ENCODE data around the gene NKIRAS2. TPM values are rescaled to one million over a fixed set of nuclear protein-coding genes. Genes with fewer than 3 reads are reported as not detected.
A peak's percentile ranks its signal among the peaks of the same experiment; 100 is the strongest.

Gene NKIRAS2
- polyA plus RNA-seq, 1 of the 3 experiments (the other 2 are of a cell fraction), result 91.8 TPM

- WGBS (ENCODE audit: low lambda C conversion rate), result 69% methylated on average over 6 of the region's 6 CpGs
- no peaks in the 10 kb centered on the region for H3K9me2 ChIP-seq
- no peak overlapping the region for H3K4me2 ChIP-seq
- POLR2A ChIA-PET, result interaction anchor here (1.4 kb wide), 1 partner anchor 85 kb away, joined by 4 read pairs; the partner anchor contains the start of gene CNP
- no peaks in the 10 kb centered on the region for H4K20me1 ChIP-seq (ENCODE audit: insufficient read depth)
- no peak overlapping the region for H3K27ac ChIP-seq (ENCODE audit: low read depth in 2 of 2, low read length in 1 of 2)
- no peak overlapping the region for H3K4me3 ChIP-seq (ENCODE audit: low read depth in 2 of 2, low read length in 1 of 2)
- no peak for DNase-seq
- H2AFZ ChIP-seq (ENCODE audit: low read depth), result no peak overlapping the region
- no peaks in the 10 kb centered on the region for H3K36me3 ChIP-seq (replicated peaks in 1 of 2; ENCODE audit: control insufficient read depth in 1 of 2, insufficient read depth in 2 of 2, low read length in 1 of 2)
- no peak for TF ChIP-seq FOXM1 (IDR thresholded peaks at IDR 0.05; ENCODE audit: low read depth)
- TF ChIP-seq ZBTB33 (IDR thresholded peaks at IDR 0.05; ENCODE audit: borderline replicate concordance, low read depth), result no peak
- TF ChIP-seq JUND (IDR thresholded peaks at IDR 0.05), result no peak
- TF ChIP-seq RAD21 (IDR thresholded peaks at IDR 0.05; ENCODE audit: low read length), result no peak
- TF ChIP-seq, protein P1, sequence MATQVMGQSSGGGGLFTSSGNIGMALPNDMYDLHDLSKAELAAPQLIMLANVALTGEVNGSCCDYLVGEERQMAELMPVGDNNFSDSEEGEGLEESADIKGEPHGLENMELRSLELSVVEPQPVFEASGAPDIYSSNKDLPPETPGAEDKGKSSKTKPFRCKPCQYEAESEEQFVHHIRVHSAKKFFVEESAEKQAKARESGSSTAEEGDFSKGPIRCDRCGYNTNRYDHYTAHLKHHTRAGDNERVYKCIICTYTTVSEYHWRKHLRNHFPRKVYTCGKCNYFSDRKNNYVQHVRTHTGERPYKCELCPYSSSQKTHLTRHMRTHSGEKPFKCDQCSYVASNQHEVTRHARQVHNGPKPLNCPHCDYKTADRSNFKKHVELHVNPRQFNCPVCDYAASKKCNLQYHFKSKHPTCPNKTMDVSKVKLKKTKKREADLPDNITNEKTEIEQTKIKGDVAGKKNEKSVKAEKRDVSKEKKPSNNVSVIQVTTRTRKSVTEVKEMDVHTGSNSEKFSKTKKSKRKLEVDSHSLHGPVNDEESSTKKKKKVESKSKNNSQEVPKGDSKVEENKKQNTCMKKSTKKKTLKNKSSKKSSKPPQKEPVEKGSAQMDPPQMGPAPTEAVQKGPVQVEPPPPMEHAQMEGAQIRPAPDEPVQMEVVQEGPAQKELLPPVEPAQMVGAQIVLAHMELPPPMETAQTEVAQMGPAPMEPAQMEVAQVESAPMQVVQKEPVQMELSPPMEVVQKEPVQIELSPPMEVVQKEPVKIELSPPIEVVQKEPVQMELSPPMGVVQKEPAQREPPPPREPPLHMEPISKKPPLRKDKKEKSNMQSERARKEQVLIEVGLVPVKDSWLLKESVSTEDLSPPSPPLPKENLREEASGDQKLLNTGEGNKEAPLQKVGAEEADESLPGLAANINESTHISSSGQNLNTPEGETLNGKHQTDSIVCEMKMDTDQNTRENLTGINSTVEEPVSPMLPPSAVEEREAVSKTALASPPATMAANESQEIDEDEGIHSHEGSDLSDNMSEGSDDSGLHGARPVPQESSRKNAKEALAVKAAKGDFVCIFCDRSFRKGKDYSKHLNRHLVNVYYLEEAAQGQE (IDR thresholded peaks at IDR 0.05; ENCODE audit: low read depth, low read length), result peak; percentile 52; the same call in 1 of the 2 replicates
- no peaks in the 10 kb centered on the region for H3K79me2 ChIP-seq (ENCODE audit: insufficient read depth)
- no peaks in the 10 kb centered on the region for H3F3A ChIP-seq (replicated peaks; ENCODE audit: insufficient read depth)
- no peaks in the 10 kb centered on the region for H3K9me3 ChIP-seq
- H3K9ac ChIP-seq, result no peak overlapping the region
- peaks cover 15% of the 10 kb centered on the region for H3K27me3 ChIP-seq (ENCODE audit: insufficient read depth)
- peaks cover 0 to 8% of the 10 kb centered on the region in 2 experiments; a peak in 1 of 4 replicates for H3K4me1 ChIP-seq (ENCODE audit: control insufficient read depth in 1 of 2, insufficient read depth in 2 of 2, low read depth in 1 of 2, low read length in 1 of 2)
- CTCF ChIA-PET, result interaction anchor here (1.5 to 3.7 kb wide), 5 partner anchors 12 to 54 kb away, joined by 3 to 15 read pairs (median 8); no protein-coding TSS in a partner anchor
Measured at GRCh38 chr17:42052346-42052877, 32.5 kb downstream of the NKIRAS2 start.

DNA sequence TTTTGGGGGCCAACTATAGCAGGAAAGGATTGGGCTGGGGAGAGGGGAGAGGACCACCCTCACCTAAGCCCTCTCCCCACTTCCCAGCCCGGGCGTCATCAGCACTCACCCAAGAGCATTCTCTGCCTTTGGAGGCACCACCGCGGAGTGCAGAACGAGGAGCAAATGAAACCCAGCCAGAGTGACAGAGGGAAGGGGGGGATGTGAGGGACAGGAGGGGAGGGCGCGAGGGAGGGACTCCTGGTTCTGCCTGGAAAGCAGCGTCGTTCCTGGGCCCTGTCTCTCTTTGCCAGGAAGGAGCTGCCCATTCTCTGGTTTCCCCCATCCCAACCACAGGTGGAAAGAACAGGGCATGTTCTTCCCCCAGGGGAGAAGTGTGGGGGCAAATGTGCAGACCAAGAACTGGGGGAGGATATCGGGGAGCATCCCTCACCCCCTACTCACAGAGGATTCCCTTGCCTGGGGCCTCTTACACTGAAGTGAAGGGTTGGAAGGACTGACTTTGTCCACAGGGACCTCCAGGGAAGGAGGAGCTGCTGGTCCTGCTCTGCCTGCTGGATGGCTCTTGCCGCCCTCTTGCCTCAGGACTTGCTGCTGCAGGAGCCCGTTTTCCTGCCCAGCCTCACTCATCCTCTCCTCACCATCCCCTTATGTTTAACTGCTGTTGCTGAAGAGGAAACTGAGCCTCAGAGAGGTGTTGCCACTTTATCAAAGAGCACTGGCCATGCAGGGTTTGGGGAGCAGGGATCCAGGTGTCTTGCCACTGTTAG, 34.0 kb downstream of the NKIRAS2 start:
- peaks cover 0 to 8% of the 10 kb centered on the region in 2 experiments; a peak in 1 of 4 replicates for H3K4me1 ChIP-seq (ENCODE audit: control insufficient read depth in 1 of 2, insufficient read depth in 2 of 2, low read depth in 1 of 2, low read length in 1 of 2)
- no peak overlapping the region for H3K4me3 ChIP-seq (ENCODE audit: low read depth in 2 of 2, low read length in 1 of 2)
- H3K9ac ChIP-seq, result no peak overlapping the region
- no peaks in the 10 kb centered on the region for H3K79me2 ChIP-seq (ENCODE audit: insufficient read depth)
- no peaks in the 10 kb centered on the region for H3F3A ChIP-seq (replicated peaks; ENCODE audit: insufficient read depth)
- CTCF ChIA-PET, result interaction anchor here (1.0 to 4.1 kb wide), 5 partner anchors 14 to 464 kb away, joined by 3 to 26 read pairs (median 3); partner anchors contain the start of gene NKIRAS2
- peaks cover 15% of the 10 kb centered on the region for H3K27me3 ChIP-seq (ENCODE audit: insufficient read depth)
- WGBS (ENCODE audit: low lambda C conversion rate), result 28% methylated on average over 12 of the region's 12 CpGs
- H4K20me1 ChIP-seq (ENCODE audit: insufficient read depth), result no peaks in the 10 kb centered on the region
- H3K27ac ChIP-seq (ENCODE audit: low read depth in 2 of 2, low read length in 1 of 2), result no peak overlapping the region
- no peaks in the 10 kb centered on the region for H3K36me3 ChIP-seq (replicated peaks in 1 of 2; ENCODE audit: control insufficient read depth in 1 of 2, insufficient read depth in 2 of 2, low read length in 1 of 2)
- no peaks in the 10 kb centered on the region for H3K9me3 ChIP-seq
- POLR2A ChIA-PET, result interaction anchor here (0.5 to 1.4 kb wide), 2 partner anchors 26 to 87 kb away, joined by 3 to 4 read pairs; partner anchors contain the start of gene CNP
- H2AFZ ChIP-seq (ENCODE audit: low read depth), result no peak overlapping the region
- no peak for DNase-seq
- no peaks in the 10 kb centered on the region for H3K9me2 ChIP-seq
- no peak overlapping the region for H3K4me2 ChIP-seq
- TF ChIP-seq MXI1 (IDR thresholded peaks at IDR 0.05; ENCODE audit: low read depth, low read length), result no peak
- TF ChIP-seq POLR2AphosphoS5 (IDR thresholded peaks at IDR 0.05; ENCODE audit: low read depth, low read length), result no peak
- TF ChIP-seq, protein P2, sequence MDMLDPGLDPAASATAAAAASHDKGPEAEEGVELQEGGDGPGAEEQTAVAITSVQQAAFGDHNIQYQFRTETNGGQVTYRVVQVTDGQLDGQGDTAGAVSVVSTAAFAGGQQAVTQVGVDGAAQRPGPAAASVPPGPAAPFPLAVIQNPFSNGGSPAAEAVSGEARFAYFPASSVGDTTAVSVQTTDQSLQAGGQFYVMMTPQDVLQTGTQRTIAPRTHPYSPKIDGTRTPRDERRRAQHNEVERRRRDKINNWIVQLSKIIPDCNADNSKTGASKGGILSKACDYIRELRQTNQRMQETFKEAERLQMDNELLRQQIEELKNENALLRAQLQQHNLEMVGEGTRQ (IDR thresholded peaks at IDR 0.05; ENCODE audit: borderline replicate concordance, low read depth, low read length), result no peak
- TF ChIP-seq, protein P3, sequence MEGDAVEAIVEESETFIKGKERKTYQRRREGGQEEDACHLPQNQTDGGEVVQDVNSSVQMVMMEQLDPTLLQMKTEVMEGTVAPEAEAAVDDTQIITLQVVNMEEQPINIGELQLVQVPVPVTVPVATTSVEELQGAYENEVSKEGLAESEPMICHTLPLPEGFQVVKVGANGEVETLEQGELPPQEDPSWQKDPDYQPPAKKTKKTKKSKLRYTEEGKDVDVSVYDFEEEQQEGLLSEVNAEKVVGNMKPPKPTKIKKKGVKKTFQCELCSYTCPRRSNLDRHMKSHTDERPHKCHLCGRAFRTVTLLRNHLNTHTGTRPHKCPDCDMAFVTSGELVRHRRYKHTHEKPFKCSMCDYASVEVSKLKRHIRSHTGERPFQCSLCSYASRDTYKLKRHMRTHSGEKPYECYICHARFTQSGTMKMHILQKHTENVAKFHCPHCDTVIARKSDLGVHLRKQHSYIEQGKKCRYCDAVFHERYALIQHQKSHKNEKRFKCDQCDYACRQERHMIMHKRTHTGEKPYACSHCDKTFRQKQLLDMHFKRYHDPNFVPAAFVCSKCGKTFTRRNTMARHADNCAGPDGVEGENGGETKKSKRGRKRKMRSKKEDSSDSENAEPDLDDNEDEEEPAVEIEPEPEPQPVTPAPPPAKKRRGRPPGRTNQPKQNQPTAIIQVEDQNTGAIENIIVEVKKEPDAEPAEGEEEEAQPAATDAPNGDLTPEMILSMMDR (IDR thresholded peaks at IDR 0.05), result no peak
- no peak for TF ChIP-seq ELF1 (IDR thresholded peaks at IDR 0.05)
- TF ChIP-seq NFIC (IDR thresholded peaks at IDR 0.05; ENCODE audit: borderline replicate concordance), result no peak
- TF ChIP-seq SIN3A (IDR thresholded peaks at IDR 0.05; ENCODE audit: borderline replicate concordance, low read depth, low read length), result no peak
- no peak for TF ChIP-seq IRF3 (IDR thresholded peaks at IDR 0.05; ENCODE audit: low read depth, low read length)
- no peak for TF ChIP-seq GATA2 (CRISPR knock-in tag; IDR thresholded peaks at IDR 0.05)
- no peak for TF ChIP-seq RCOR1 (IDR thresholded peaks at IDR 0.05; ENCODE audit: low read length)
- TF ChIP-seq CHD2 (IDR thresholded peaks at IDR 0.05; ENCODE audit: low read length, partially characterized antibody), result no peak

Data from SK-N-SH (cell line).